Kasumi-1 (cell line): ENCODE data around the gene RNF212B.

ENCODE experiments used
- DNase-seq, 2 experiments: peaks; one replicate each; lab custom pipeline; 2025; lab: John Stamatoyannopoulos, UW

The RNF212B gene

GRCh38 chr14:23297096-23297495, 59.4 kb downstream of the RNF212B start:
- no peak for DNase-seq

GRCh38 chr14:23297611-23298277, 60.0 kb downstream of the RNF212B start:
- DNase-seq, result no peak

- DNase-seq, result peak; percentile 5 to 16
Measured at GRCh38 chr14:23299211-23299957, 61.6 kb downstream of the RNF212B start.

DNA sequence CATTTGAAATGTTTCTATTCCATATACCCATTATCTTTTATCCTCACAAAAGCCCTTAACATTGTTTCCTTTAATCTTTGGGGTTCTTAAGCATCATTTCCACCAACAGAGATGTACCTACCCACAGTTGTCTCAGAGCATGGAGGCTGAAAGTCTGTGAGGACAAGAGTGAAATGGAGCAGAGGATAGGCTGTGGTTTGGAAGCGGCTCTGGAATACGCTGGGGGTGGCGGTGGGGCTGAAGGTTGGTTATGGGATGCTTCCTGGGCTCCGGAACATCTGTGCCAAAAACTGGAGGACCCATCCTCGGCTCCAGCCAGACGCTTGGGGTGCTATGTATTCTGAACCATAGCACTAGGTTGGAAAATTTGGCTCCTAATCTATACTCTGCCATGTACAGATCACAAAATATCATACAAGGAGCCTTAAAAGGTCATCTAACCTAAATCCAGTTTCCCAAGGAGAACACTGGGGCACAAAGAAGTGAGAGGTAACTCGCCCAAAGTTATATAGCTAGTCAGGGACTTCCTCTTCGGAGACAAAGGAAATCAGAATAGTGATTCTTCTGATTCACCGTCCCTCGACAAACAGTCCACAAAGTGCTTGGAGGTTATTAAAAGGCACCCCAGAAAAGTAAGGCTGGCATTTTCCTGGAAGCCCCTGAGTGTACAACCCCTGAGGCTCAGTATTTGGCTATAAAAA, 62.4 kb downstream of the RNF212B start:
- DNase-seq, result no peak

DNA sequence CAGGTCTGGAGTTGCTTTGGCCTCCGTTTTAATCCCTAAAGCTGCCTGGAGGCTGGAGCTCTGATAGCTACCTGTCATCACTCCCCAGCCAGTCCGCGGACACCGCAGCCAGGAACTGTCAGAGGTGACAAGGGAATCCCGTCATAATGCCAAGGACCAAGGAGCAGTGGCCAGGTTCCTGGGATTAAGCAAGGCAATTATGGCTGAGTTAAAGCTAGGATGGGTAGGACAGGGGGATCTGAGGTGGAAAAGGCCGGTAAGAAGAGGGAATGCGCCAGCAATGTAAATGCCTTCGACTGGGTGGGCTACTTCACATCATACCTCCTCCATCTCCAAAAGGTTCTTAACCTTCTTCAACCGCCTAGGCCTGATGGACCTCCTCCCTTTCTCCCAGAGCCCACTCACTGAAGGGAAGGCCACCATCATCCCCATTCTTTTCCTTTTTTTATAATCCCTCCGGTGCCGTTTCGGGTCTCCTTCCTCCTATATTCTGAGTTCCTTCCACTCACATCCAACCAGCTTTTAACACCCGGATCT, 63.0 kb downstream of the RNF212B start:
- DNase-seq, result no peak

GRCh38 chr14:23301288-23301968, 63.7 kb downstream of the RNF212B start:
- DNase-seq, result peak; percentile 94 to 96

- no peak for DNase-seq
Measured at GRCh38 chr14:23301969-23302289, 64.2 kb downstream of the RNF212B start.

DNA sequence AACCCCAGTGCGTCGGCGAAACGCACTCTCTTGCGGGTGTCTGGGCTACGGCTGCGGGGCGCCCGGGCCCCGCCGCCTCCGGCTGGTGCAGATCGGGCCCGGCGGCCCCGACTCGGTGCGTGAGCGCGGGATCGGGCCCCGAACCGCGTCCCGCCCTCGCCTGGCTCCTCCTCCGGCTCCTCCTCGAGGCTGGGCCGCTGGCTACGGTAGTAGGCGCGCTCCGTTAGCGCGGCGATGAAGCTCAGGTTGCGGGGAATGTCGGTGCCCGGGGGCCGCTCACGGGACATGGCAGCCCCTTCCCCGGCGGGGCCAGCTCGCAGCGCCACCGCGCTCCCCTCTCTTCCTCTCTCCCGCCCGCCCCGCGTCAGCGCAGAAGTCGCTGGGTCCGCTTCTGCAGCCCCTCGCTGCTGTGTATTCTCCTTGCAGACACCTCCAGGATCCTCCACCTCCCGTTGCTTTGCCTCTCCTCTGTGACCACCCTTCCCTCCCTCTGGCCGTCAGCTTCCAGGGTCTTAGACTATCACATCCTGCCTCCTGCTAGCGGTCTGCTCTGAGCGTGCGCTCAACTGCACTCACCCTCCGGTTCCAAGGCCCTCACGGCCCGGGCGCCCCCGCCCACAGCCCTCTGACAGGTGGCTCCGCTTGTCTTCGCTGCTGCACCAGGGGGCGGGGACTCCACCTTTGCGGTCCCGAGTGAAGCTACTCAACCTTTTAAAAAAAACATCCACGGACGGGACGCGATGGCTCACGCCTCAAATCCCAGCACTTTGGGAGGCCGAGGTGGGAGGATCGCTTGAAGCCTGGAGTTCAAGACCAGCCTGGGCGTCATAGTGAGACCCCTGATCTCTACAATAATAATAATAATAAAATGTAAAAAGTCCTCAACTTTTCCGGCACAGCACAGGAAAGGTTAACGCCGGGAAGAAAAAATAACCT, 64.8 kb downstream of the RNF212B start, which contains the start of gene PPP1R3E:
TSS of gene PPP1R3E (minus strand) at position 570 of the 936 bp plus-strand sequence. CDS start at position 287, 283 bp downstream.
- peak; percentile 58 to 63 for DNase-seq

DNA sequence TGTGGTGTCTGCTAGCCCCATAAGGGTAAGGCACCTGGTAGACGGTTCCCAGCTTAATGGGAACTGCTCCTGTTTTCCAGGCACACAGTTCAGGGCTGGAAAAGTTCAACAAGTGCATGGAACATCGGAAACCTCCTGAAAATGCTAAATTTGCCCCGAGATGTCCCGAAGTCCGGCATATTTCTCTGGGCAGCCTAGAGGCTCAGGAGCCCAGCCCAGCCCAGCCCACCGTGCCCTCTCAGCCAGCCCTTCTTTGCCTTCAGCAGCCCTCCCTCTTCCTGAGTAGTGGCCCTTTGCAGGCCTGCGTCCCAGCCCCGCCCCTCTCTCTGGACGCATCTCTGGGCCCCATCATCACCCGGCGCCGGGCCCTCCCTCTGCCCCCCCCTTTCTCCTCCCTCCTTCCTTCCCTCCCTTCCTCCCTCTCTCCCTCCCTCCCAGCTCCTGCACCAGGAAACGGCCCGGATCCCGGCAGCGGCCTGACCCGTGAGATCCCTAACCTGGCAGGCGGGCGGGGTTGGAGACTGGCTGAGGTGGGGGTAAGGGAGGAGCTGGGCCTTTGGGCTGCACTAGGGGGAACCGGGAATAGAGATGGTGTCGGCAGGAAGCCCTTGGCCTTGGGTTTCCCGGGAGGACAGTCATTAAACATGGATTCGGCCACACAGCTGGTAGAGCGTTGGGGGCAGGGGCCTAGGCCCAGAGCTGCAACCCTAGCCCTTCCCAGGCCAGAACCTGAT, 68.8 kb downstream of the RNF212B start, which contains the start of gene BCL2L2:
TSS of gene BCL2L2 (plus strand) at position 422 of the 734 bp plus-strand sequence. CDS start 935 bp downstream, outside the sequence.
- DNase-seq, result peak; percentile 80

GRCh38 chr14:23307146-23307530, 69.4 kb downstream of the RNF212B start:
- DNase-seq, result no peak

DNA sequence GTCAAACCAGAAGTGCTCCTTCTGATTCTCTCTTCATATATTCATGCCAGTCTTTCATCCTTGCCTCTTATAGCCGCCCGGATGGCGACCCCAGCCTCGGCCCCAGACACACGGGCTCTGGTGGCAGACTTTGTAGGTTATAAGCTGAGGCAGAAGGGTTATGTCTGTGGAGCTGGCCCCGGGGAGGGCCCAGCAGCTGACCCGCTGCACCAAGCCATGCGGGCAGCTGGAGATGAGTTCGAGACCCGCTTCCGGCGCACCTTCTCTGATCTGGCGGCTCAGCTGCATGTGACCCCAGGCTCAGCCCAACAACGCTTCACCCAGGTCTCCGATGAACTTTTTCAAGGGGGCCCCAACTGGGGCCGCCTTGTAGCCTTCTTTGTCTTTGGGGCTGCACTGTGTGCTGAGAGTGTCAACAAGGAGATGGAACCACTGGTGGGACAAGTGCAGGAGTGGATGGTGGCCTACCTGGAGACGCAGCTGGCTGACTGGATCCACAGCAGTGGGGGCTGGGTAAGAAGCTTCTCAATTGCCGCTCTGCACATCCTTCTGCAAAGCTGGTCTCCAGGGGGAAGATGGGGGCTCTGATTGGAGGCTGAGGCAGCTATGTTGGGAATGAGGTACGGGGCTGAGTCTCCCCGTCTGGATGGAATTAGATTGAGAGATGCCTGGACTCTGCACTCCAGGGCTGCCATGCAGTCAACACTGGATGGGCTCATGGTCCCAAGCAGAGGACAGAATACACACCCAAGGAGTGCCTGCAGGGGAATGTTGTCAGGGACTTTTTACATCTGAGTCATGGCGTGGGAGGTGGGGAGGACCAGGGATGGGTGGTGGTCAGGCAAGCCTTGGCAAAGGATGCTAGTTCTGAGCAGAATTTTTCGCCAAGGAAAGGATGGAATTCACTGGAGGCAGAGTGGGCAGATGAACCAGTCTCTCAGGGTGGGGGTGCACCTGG, 70.2 kb downstream of the RNF212B start:
- no peak for DNase-seq

DNA sequence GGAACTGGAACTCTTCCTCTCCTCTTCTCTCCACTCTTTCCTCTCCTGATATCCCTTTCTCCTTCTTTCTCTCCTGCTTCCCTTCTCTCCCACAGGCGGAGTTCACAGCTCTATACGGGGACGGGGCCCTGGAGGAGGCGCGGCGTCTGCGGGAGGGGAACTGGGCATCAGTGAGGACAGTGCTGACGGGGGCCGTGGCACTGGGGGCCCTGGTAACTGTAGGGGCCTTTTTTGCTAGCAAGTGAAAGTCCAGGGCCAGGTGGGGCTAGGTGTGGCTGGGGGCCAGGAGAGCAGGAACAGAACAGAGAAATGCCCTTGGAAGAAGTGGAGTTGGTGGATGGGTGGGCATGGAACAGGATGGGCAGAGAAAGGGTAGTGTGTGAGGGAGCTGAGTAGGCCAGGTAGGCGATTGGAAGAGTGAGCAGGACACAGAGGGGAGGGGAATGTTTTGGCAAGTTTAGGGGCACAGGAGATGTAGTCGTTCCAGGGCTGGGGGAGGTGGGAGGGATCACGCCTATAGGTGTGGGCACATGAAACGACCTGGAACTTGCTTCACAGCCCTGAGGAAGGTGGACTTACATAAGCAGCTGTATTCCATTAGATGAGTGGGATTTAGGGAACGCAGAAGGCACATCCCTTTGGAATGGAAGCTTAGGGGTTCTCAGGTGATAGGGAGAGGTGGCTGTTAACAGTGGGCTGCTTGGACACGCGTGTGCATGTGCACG, 71.1 kb downstream of the RNF212B start:
- no peak for DNase-seq

DNA sequence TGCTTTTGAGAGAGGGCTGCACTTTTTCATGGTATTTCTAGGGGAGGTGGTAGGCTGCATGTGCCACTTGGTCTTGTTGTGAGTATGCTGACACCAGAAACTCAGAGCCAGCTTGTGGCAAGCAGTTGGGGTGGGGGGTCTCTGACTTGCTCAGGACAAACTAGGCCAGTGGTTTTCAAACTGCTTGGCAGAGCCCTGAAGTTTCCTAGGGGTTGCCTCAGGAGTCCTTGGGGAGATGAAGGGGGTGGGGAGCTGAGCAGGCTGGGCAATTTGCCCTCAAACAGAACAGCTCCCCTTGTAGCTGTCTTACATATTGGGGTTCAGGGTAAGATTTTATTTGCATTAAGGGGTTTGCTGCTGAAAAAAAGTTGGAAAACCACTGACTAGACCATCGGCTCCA, 72.8 kb downstream of the RNF212B start:
- no peak for DNase-seq

- no peak for DNase-seq
Measured at GRCh38 chr14:23316300-23316699, 78.6 kb downstream of the RNF212B start.

DNA sequence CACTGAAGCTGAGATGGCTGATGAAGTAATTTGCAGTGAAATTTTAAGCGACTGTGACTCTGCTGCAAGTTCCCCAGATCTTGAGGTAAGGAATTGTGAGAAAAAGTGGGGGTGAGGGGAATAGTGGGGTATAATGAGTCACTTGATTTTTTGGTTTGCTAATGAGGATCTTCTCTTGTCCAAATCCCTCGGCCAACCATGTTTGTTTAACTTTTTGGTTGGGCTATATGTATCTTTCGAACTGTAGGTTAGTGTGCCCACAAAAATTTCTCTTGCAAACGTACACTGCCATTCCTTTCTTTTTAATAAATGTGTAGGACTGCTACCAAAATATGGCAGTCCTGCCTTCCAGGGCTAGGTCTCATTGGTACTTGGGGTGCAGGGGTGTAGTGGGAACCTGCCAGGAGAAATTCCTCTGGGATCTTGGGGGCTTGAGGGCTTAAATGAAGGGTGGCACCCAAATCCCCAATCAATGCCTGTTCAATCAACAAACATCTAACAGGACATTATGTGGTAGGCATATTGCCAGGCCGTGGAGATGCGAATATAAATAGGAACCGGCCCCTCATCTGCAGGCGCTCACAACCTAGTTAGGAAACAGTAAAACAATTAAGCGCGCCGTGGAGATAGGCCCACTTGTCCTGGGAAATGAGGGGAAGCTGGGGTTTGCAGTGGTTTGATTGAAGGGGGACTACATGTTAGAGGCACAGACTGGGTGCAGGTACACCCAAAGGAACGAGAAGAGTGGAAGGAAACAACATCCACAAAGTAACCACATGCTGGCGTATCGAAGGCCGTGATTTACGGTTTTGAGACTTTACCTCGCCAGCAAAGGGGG, 82.2 kb downstream of the RNF212B start:
- no peak for DNase-seq

- DNase-seq, result peak; percentile 99 to 100
Measured at GRCh38 chr14:23320584-23321571, 83.1 kb downstream of the RNF212B start, which contains the start of gene PABPN1. PABPN1 (plus strand) TSS chr14:23321457; CDS start chr14:23321470, 13 bp downstream.
